PFSK-1 (cell line): ENCODE data around the gene FAM13A.

Experiments
- FOXP2 ChIP-seq: optimal IDR thresholded peaks from 2 replicates; pipeline ENCODE3; 2011; ENCODE audit warnings: borderline replicate concordance, control low read depth, inconsistent platforms; ENCODE audit not compliant: insufficient read depth; ENCODE audit errors: extremely low read length, extremely low read depth
- POLR2AphosphoS5 ChIP-seq: IDR thresholded peaks from 2 replicates; pipeline ENCODE4 v1.6.1; 2012; ENCODE audit warnings: low read depth, mild to moderate bottlenecking, control low read depth, low read length, moderate library complexity
- TAF1 ChIP-seq: IDR thresholded peaks from 2 replicates; pipeline ENCODE4 v1.6.1; 2012; ENCODE audit warnings: low read length, control low read depth, borderline replicate concordance; ENCODE audit not compliant: insufficient read depth

GRCh38 chr4:89069481-89069880, 12.5 kb upstream of the FAM13A start:
- TF ChIP-seq TAF1: no peak
- no peak for TF ChIP-seq FOXP2
- TF ChIP-seq POLR2AphosphoS5: no peak
